ENCODE measurements around the gene INMT.
"Not testable (repeated sequence)": the region's sequence is repeated elsewhere in the genome, so short reads cannot be mapped to it uniquely, and the experiment has no call there.

Gene INMT

GRCh38 chr7:30751696-30752273 lies at the start of gene INMT:
INMT (plus strand) TSS chr7:30752135; CDS start chr7:30752151, 16 bp downstream.
- no peak for DNase-seq (ENCODE audit: low read depth in 1 of 2, low spot score in 1 of 2)

- no peak for DNase-seq (ENCODE audit: low read depth in 1 of 2, low spot score in 1 of 2)
Observed at GRCh38 chr7:30702200-30702599, 49.7 kb upstream of the INMT start.

- DNase-seq (ENCODE audit: low read depth in 1 of 2, low spot score in 1 of 2): no peak
Observed at GRCh38 chr7:30703756-30704155, 48.2 kb upstream of the INMT start.

- DNase-seq (ENCODE audit: low read depth in 1 of 2, low spot score in 1 of 2): no peak
Observed at GRCh38 chr7:30705008-30705407, 46.9 kb upstream of the INMT start.

- no peak for DNase-seq (ENCODE audit: low read depth in 1 of 2, low spot score in 1 of 2)
Observed at GRCh38 chr7:30705596-30705995, 46.3 kb upstream of the INMT start.

GRCh38 chr7:30706316-30706715 lies 45.6 kb upstream of the INMT start:
- DNase-seq (ENCODE audit: low read depth in 1 of 2, low spot score in 1 of 2): no peak

- no peak for DNase-seq (ENCODE audit: low read depth in 1 of 2, low spot score in 1 of 2)
Observed at GRCh38 chr7:30706908-30707307, 45.0 kb upstream of the INMT start.

- DNase-seq (ENCODE audit: low read depth in 1 of 2, low spot score in 1 of 2): no peak
Observed at GRCh38 chr7:30707391-30708357, 44.3 kb upstream of the INMT start.

- no peak for DNase-seq (ENCODE audit: low read depth in 1 of 2, low spot score in 1 of 2)
Observed at GRCh38 chr7:30708412-30708811, 43.5 kb upstream of the INMT start.

GRCh38 chr7:30708983-30709382 lies 43.0 kb upstream of the INMT start:
- DNase-seq (ENCODE audit: low read depth in 1 of 2, low spot score in 1 of 2): no peak

- DNase-seq (ENCODE audit: low read depth in 1 of 2, low spot score in 1 of 2): no peak
Observed at GRCh38 chr7:30709549-30709948, 42.4 kb upstream of the INMT start.

- no peak for DNase-seq (ENCODE audit: low read depth in 1 of 2, low spot score in 1 of 2)
Observed at GRCh38 chr7:30710669-30711068, 41.3 kb upstream of the INMT start.

- no peak for DNase-seq (ENCODE audit: low read depth in 1 of 2, low spot score in 1 of 2)
Observed at GRCh38 chr7:30713392-30713791, 38.5 kb upstream of the INMT start.

GRCh38 chr7:30714129-30714528 lies 37.8 kb upstream of the INMT start:
- DNase-seq (ENCODE audit: low read depth in 1 of 2, low spot score in 1 of 2): no peak

- DNase-seq (ENCODE audit: low read depth in 1 of 2, low spot score in 1 of 2): no peak
Observed at GRCh38 chr7:30717181-30717580, 34.8 kb upstream of the INMT start.

- DNase-seq (ENCODE audit: low read depth in 1 of 2, low spot score in 1 of 2): not testable (repeated sequence)
Observed at GRCh38 chr7:30719434-30719833, 32.5 kb upstream of the INMT start.

- DNase-seq (ENCODE audit: low read depth in 1 of 2, low spot score in 1 of 2): no peak
Observed at GRCh38 chr7:30721211-30721610, 30.7 kb upstream of the INMT start.

GRCh38 chr7:30722187-30722586 lies 29.7 kb upstream of the INMT start:
- no peak for DNase-seq (ENCODE audit: low read depth in 1 of 2, low spot score in 1 of 2)

- DNase-seq (ENCODE audit: low read depth in 1 of 2, low spot score in 1 of 2): no peak
Observed at GRCh38 chr7:30722671-30723070, 29.3 kb upstream of the INMT start.

GRCh38 chr7:30723776-30724175 lies 28.2 kb upstream of the INMT start:
- no peak for DNase-seq (ENCODE audit: low read depth in 1 of 2, low spot score in 1 of 2)

- no peak for DNase-seq (ENCODE audit: low read depth in 1 of 2, low spot score in 1 of 2)
Observed at GRCh38 chr7:30726296-30727006, 25.5 kb upstream of the INMT start.
